Pancreas (tissue), 10 donors: ENCODE results near the gene FIGLA. TPM values are rescaled to one million over a fixed set of nuclear protein-coding genes. Genes with fewer than 3 reads are reported as not detected.

Experiments used
- ATAC-seq, 4 donors: fragments of 200-7000 bp; cut with Tn5 transposase; one replicate each; pipeline versions ENCODE4 v1.8.0 to v1.9.1; 2020; ENCODE audit warnings: mild to moderate bottlenecking in 4 of 4, moderate library complexity in 4 of 4
- DNase-seq, 6 donors: peaks; one replicate each; pipeline ENCODE4 v3.0.0-alpha.2; 2020
- FAIRE-seq: peaks from 2 replicates; lab custom pipeline; 2012; peaks lifted over from hg19 to GRCh38; lab: Jason Lieb, UNC
- H3K27ac ChIP-seq, 4 donors: fragments of 200-600 bp; sonication (generic); 1 replicate in 3 of 4; 2 replicates in 1 of 4; pipeline versions ENCODE4 v1.5.0 to v1.8.0; 2020
- H3K27me3 ChIP-seq, 4 donors: fragments of 200-600 bp; one replicate each; pipeline ENCODE4 v1.8.0; 2021
- H3K36me3 ChIP-seq, 3 donors: fragments of 200-600 bp; sonication (generic) in 1 of 3; one replicate each; pipeline versions ENCODE4 v1.5.0 to v1.8.0; 2020 to 2021
- H3K4me1 ChIP-seq, 3 donors: fragments of 200-600 bp; one replicate each; pipeline ENCODE4 v1.8.0; 2021
- H3K4me3 ChIP-seq, 4 donors: fragments of 200-600 bp; sonication (generic) in 2 of 4; one replicate each; pipeline versions ENCODE4 v1.5.0 to v1.8.0; 2020 to 2021
- H3K9me3 ChIP-seq, 4 donors: fragments of 200-600 bp; one replicate each; pipeline ENCODE4 v1.8.0; 2021
- WGBS, 2 donors: extraction: QIAGEN DNeasy Blood & Tissue Kit; methylation state at CpG; one replicate each; pipeline ENCODE4 v1.1.7; 2013; 5-methylcytosine and 5-hydroxymethylcytosine counted together
- intact Hi-C, 3 donors: fragments of 100-400 bp; cut with DNase I; formaldehyde crosslinking; loops; one replicate each; pipeline versions ENCODE4 v1.11.1 to v1.14.2; 2022
- polyA plus RNA-seq, 2 donors: library from polyadenylated mRNA; stranded (reverse); fragments of 200-250 nt; gene quantifications; one replicate each; pipeline ENCODE4 v1.2.3, GENCODE V29; 2013
- total RNA-seq, 6 donors: library from RNA; stranded (reverse); fragmentation: NEBNext Ultra II Directional in 4 of 6; extraction: Animal tissue kit (Norgen Biotek cat#: 25700) in 4 of 6; gene quantifications; one replicate each; pipeline versions ENCODE4 v1.2.1 to v1.2.4, GENCODE V29; 2021 to 2023
- TF ChIP-seq, protein P1 (sequence below), 4 donors: fragments of 200-600 bp; sonication (generic) in 3 of 4; IDR thresholded peaks; one replicate each; pipeline versions ENCODE4 v1.5.0 to v1.8.0; 2021; ENCODE audit warnings: antibody characterized with exemption in 4 of 4
- donor health status: healthy with polysubstance abuse.
- donor health status: DM: no; HTN: no; CAD: no; lungs with moderate emphysema.
- donor health status: DM: no; HTN: no; CAD: no.
- donor health status: control.
- donor health status: control.
- donor health status: Bipolar disorder and iron deficiency.
- donor health status: DM: yes; HTN: yes; CAD: no.
- donor health status: DM: no; HTN: no; CAD: no.
- donor health status: DM: no; HTN: no; CAD: no.
- donor health status: DM: yes; HTN: yes; CAD: no.

The FIGLA gene
- total and polyA plus RNA-seq, 8 donors = 0.83 to 1.1 TPM; not detected in 6

DNA sequence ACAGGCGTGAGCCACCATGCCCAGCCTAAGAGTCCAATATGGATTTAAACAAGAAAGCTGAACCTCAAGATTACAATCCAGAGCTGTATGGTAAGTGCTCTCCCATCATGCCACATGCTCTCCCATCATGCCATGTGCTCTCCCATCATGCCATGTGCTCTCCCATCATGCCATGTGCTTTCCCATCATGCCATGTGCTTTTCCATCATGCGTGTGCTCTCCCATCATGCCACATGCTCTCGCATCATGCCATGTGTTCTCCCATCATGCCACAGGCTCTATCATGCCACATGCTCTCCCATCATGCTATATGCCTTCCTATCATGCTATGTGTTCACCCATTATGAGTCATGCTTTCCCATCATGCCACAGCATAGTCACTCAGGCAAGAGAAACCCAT is 43.2 kb downstream of the FIGLA start:
- Histone ChIP-seq H3K36me3 (no peaks in the 10 kb centered on the region), H3K9me3 (no peaks in the 10 kb centered on the region), H3K4me1 (no peaks in the 10 kb centered on the region), H3K27me3 (no peaks in the 10 kb centered on the region), H3K4me3 (no peak overlapping the region), H3K27ac (no peak overlapping the region)
- ATAC-seq = no peak
- TF ChIP-seq, protein P1, sequence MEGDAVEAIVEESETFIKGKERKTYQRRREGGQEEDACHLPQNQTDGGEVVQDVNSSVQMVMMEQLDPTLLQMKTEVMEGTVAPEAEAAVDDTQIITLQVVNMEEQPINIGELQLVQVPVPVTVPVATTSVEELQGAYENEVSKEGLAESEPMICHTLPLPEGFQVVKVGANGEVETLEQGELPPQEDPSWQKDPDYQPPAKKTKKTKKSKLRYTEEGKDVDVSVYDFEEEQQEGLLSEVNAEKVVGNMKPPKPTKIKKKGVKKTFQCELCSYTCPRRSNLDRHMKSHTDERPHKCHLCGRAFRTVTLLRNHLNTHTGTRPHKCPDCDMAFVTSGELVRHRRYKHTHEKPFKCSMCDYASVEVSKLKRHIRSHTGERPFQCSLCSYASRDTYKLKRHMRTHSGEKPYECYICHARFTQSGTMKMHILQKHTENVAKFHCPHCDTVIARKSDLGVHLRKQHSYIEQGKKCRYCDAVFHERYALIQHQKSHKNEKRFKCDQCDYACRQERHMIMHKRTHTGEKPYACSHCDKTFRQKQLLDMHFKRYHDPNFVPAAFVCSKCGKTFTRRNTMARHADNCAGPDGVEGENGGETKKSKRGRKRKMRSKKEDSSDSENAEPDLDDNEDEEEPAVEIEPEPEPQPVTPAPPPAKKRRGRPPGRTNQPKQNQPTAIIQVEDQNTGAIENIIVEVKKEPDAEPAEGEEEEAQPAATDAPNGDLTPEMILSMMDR (IDR thresholded peaks at IDR 0.05) = no peak
- intact Hi-C loops = no loop called here
- FAIRE-seq = no peak
- 93 to 94% methylated on average over 3 of the region's 3 CpGs for WGBS, 2 donors
- DNase-seq = no peak

DNA sequence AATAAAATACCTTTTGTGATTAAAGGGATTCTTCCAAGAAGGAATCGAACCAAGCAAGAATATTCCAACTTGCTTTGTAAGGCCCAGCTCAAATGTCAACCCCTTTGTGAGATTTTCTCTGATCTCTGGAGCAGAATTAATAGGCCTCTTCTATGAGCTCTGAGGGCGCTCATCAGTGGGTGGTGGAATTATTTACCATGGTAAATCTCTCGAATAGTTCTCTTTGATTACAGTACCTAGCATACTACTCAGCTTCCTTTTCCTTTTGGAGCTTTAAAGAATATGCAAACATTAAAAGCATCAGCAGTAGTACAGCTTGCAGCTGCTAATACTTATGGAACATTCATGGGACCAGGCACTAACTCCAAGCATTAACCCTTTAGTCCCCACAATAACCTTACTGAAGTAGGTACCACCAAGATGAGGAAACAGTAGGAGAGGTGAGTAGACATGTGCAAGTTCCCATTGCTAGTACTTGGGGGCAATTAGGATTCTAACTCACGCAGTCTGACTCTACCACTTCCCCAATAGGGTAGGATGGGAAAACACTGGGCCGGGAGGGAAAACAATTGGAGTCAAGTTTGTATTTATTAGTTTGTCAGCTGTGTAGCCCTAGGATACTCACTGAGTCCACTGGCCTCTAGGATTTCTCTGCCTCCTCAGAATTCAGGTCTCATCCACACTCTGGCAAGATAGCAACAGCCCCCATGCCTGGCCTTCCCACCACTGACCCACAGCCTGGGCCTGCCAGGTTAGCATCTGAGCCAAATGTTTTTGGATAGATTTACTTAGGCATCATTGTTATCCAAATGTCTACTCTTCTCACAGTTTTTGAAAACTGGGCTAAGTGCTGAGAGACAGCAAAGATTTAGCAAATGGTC is 44.1 kb downstream of the FIGLA start:
- no peaks in the 10 kb centered on the region for H3K9me3 ChIP-seq
- WGBS, 2 donors = 67 to 82% methylated on average over 5 of the region's 5 CpGs
- no peak for FAIRE-seq
- H3K27ac ChIP-seq = no peak overlapping the region
- H3K4me3 ChIP-seq = no peak overlapping the region
- H3K27me3 ChIP-seq = no peaks in the 10 kb centered on the region
- H3K36me3 ChIP-seq = no peaks in the 10 kb centered on the region
- intact Hi-C loops = no loop called here
- no peak for DNase-seq
- TF ChIP-seq, protein P1 (IDR thresholded peaks at IDR 0.05) = no peak
- no peak for ATAC-seq
- no peaks in the 10 kb centered on the region for H3K4me1 ChIP-seq

DNA sequence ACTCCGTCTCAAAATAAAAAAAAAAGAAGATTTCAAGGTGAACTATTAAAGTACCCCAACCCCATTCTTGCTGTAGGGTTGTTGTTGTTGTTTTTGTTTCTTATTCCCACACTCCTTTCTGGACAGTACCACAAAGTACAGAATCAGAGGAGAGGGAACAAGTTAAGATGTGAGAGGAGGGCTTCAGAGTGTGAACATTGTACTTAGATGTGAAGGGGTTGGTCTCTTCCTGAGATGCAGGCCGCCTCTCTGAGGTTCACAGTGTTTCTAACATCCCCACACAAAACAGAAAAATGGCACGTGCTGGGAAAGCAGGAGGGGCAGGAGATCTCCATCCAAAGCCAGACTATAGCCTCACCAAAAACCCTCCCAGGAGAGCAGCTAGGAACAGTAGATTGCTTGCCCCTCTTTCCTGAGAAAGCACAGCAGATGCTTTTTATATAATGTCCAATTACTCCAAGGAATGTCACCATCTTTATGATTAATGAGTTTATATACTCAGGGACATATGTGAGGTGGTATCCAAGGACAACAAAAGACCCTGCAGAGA is 45.1 kb downstream of the FIGLA start:
- H3K4me3 ChIP-seq = no peak overlapping the region
- H3K9me3 ChIP-seq = no peaks in the 10 kb centered on the region
- no peaks in the 10 kb centered on the region for H3K4me1 ChIP-seq
- no peaks in the 10 kb centered on the region for H3K36me3 ChIP-seq
- H3K27ac ChIP-seq = no peak overlapping the region
- TF ChIP-seq, protein P1 (IDR thresholded peaks at IDR 0.05) = no peak
- H3K27me3 ChIP-seq = no peaks in the 10 kb centered on the region
- DNase-seq = no peak
- ATAC-seq = no peak
- no peak for FAIRE-seq
- intact Hi-C loops = no loop called here
- WGBS, 2 donors = 74 to 81% methylated on average over 3 of the region's 3 CpGs

DNA sequence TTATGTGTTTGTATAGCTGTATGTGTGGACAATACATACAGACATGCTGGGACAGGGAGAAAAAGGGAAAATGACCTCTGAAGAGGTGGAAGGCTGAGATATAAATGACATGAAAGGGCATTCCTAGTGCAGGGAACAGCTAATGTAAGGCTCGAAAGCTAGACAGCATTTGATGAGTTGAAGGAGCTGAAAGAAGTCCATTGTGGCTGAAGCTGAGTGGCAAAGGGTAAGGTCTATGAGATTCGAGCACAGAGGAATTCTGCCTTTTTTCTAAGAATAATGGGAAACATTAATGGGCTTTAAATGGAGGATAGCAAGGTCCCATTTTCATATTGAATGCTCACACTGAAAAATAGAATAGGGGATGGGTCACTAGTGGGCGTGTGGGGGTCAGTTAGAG is 46.0 kb downstream of the FIGLA start:
- H3K4me1 ChIP-seq = no peaks in the 10 kb centered on the region
- TF ChIP-seq, protein P1 (IDR thresholded peaks at IDR 0.05) = no peak
- no peak overlapping the region for H3K4me3 ChIP-seq
- no peak overlapping the region for H3K27ac ChIP-seq
- intact Hi-C loops = no loop called here
- no peaks in the 10 kb centered on the region for H3K36me3 ChIP-seq
- DNase-seq (no peak), ATAC-seq (no peak), FAIRE-seq (no peak)
- no peaks in the 10 kb centered on the region for H3K27me3 ChIP-seq
- WGBS, 2 donors = 69 to 78% methylated on average over 3 of the region's 3 CpGs
- no peaks in the 10 kb centered on the region for H3K9me3 ChIP-seq

DNA sequence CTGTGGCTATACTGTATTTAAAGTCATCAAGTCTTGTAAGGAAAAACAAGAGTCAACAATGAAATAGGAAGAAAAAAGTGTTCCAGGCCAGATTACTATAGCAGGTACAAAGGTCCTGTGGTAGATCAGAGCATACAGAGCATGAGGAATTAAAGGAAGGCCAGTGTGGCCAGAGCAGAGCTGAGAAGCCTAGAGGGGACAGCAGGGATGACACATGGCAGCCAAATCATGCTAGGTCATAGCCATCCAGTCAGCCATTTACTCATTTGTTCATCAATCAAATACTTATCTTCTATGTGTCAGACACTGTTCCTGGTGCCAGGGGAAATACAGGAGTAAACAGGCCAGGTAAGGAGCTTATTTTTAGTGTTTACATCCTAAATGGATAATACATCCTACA is 46.8 kb downstream of the FIGLA start:
- no peaks in the 10 kb centered on the region for H3K36me3 ChIP-seq
- H3K4me3 ChIP-seq = no peak overlapping the region
- DNase-seq (no peak), FAIRE-seq (no peak), ATAC-seq (no peak)
- intact Hi-C loops = no loop called here
- H3K4me1 ChIP-seq = no peaks in the 10 kb centered on the region
- no peak overlapping the region for H3K27ac ChIP-seq
- H3K9me3 ChIP-seq = no peaks in the 10 kb centered on the region
- TF ChIP-seq, protein P1 (IDR thresholded peaks at IDR 0.05) = no peak
- no peaks in the 10 kb centered on the region for H3K27me3 ChIP-seq
